Thymus (tissue), 11 donors: ENCODE data around the gene SERPINE3. TPM values are rescaled to one million over a fixed set of nuclear protein-coding genes. Genes with fewer than 3 reads are reported as not detected.

Experiments used
- DNase-seq, 9 donors: peaks; one replicate each; pipeline ENCODE4 v3.0.0-alpha.2; 2013; ENCODE audit warnings: low spot score in 9 of 9, low read depth in 6 of 9, missing footprints in 1 of 9
- H3K27ac ChIP-seq, 2 donors: one replicate each; pipeline ENCODE4 v1.5.1; 2013; ENCODE audit warnings: control low read depth in 1 of 2, low read depth in 1 of 2, low read length in 1 of 2, mild to moderate bottlenecking in 1 of 2, moderate library complexity in 1 of 2
- H3K27me3 ChIP-seq, 2 donors: one replicate each; pipeline ENCODE4 v1.5.1; 2013; ENCODE audit warnings: low read length in 1 of 2; ENCODE audit not compliant: control insufficient read depth in 2 of 2, insufficient read depth in 1 of 2
- H3K36me3 ChIP-seq, 2 donors: one replicate each; pipeline ENCODE4 v1.5.1; 2013; ENCODE audit warnings: low read length in 1 of 2, mild to moderate bottlenecking in 1 of 2, moderate library complexity in 1 of 2; ENCODE audit not compliant: control insufficient read depth in 2 of 2, insufficient read depth in 2 of 2
- H3K4me1 ChIP-seq, 2 donors: one replicate each; pipeline ENCODE4 v1.5.1; 2013; ENCODE audit warnings: low read length in 2 of 2; ENCODE audit not compliant: control insufficient read depth in 2 of 2, insufficient read depth in 2 of 2
- H3K4me3 ChIP-seq, 2 donors: one replicate each; pipeline ENCODE4 v1.5.1; 2013; ENCODE audit warnings: low read length in 2 of 2, control low read depth in 1 of 2, mild to moderate bottlenecking in 1 of 2
- H3K9me3 ChIP-seq, 2 donors: one replicate each; pipeline ENCODE4 v1.5.1; 2013; ENCODE audit warnings: low read length in 1 of 2, mild to moderate bottlenecking in 1 of 2; ENCODE audit not compliant: control insufficient read depth in 2 of 2, insufficient read depth in 1 of 2
- WGBS: extraction: QIAGEN DNeasy Blood & Tissue Kit; methylation state at CpG from one replicate; pipeline ENCODE4 v1.1.7; 2013; 5-methylcytosine and 5-hydroxymethylcytosine counted together
- polyA plus RNA-seq: library from polyadenylated mRNA; stranded (reverse); fragments of 200-250 nt; gene quantifications from one replicate; pipeline ENCODE4 v1.2.3, GENCODE V29; 2013
- total RNA-seq: library from RNA; stranded (reverse); fragments of 120-200 nt; gene quantifications from one replicate; pipeline ENCODE4 v1.2.4, GENCODE V29; 2013
- donor health status: healthy.

SERPINE3 gene
- total and polyA plus RNA-seq, 2 donors, result 0.05 to 0.16 TPM

- no peaks in the 10 kb centered on the region for H3K9me3 ChIP-seq
- no peaks in the 10 kb centered on the region for H3K27me3 ChIP-seq
- no peaks in the 10 kb centered on the region for H3K36me3 ChIP-seq
- peaks cover 16 to 32% of the 10 kb centered on the region in 2 donors for H3K4me1 ChIP-seq
- no peak for DNase-seq
- H3K27ac ChIP-seq, result no peak overlapping the region
- H3K4me3 ChIP-seq, result no peak overlapping the region
Measured at GRCh38 chr13:51333421-51333820, 6.1 kb upstream of the SERPINE3 start.

GRCh38 chr13:51333826-51334225 lies 5.7 kb upstream of the SERPINE3 start:
- DNase-seq, result no peak
- H3K27me3 ChIP-seq, result no peaks in the 10 kb centered on the region
- no peak overlapping the region for H3K4me3 ChIP-seq
- H3K27ac ChIP-seq, result no peak overlapping the region
- no peaks in the 10 kb centered on the region for H3K9me3 ChIP-seq
- H3K4me1 ChIP-seq, result peaks cover 16 to 32% of the 10 kb centered on the region in 2 donors
- H3K36me3 ChIP-seq, result no peaks in the 10 kb centered on the region

GRCh38 chr13:51336746-51337145 lies 2.7 kb upstream of the SERPINE3 start:
- H3K27ac ChIP-seq, result no peak overlapping the region
- H3K4me3 ChIP-seq, result no peak overlapping the region
- no peaks in the 10 kb centered on the region for H3K9me3 ChIP-seq
- DNase-seq, result no peak
- H3K4me1 ChIP-seq, result peaks cover under 1 to 10% of the 10 kb centered on the region in 2 donors
- H3K27me3 ChIP-seq, result no peaks in the 10 kb centered on the region
- 90% methylated on average over 5 of the region's 5 CpGs for WGBS
- no peaks in the 10 kb centered on the region for H3K36me3 ChIP-seq

- H3K9me3 ChIP-seq, result no peaks in the 10 kb centered on the region
- WGBS, result 87% methylated on average over 4 of the region's 4 CpGs
- H3K4me3 ChIP-seq, result no peak overlapping the region
- no peaks in the 10 kb centered on the region for H3K27me3 ChIP-seq
- H3K4me1 ChIP-seq, result no peaks in the 10 kb centered on the region
- no peaks in the 10 kb centered on the region for H3K36me3 ChIP-seq
- H3K27ac ChIP-seq, result no peak overlapping the region
- DNase-seq, result no peak
Measured at GRCh38 chr13:51339952-51340732, 651 bp downstream of the SERPINE3 start.

GRCh38 chr13:51341232-51341631 lies 1.7 kb downstream of the SERPINE3 start:
- no peak overlapping the region for H3K4me3 ChIP-seq
- no peak for DNase-seq
- no peaks in the 10 kb centered on the region for H3K27me3 ChIP-seq
- 92% methylated on average over 2 of the region's 2 CpGs for WGBS
- H3K4me1 ChIP-seq, result no peaks in the 10 kb centered on the region
- H3K36me3 ChIP-seq, result no peaks in the 10 kb centered on the region
- H3K27ac ChIP-seq, result no peak overlapping the region
- no peaks in the 10 kb centered on the region for H3K9me3 ChIP-seq

GRCh38 chr13:51341791-51342190 lies 2.3 kb downstream of the SERPINE3 start:
- 98% methylated on average over 4 of the region's 4 CpGs for WGBS
- no peaks in the 10 kb centered on the region for H3K9me3 ChIP-seq
- no peak overlapping the region for H3K4me3 ChIP-seq
- no peak for DNase-seq
- H3K27ac ChIP-seq, result no peak overlapping the region
- no peaks in the 10 kb centered on the region for H3K4me1 ChIP-seq
- no peaks in the 10 kb centered on the region for H3K27me3 ChIP-seq
- H3K36me3 ChIP-seq, result no peaks in the 10 kb centered on the region

GRCh38 chr13:51342706-51343105 lies 3.2 kb downstream of the SERPINE3 start:
- WGBS, result 82% methylated on average over 4 of the region's 4 CpGs

GRCh38 chr13:51343475-51343874 lies 4.0 kb downstream of the SERPINE3 start:
- WGBS, result 74% methylated on average over 5 of the region's 5 CpGs
- no peak for DNase-seq
- H3K9me3 ChIP-seq, result no peaks in the 10 kb centered on the region
- H3K27me3 ChIP-seq, result no peaks in the 10 kb centered on the region
- H3K27ac ChIP-seq, result no peak overlapping the region
- H3K4me3 ChIP-seq, result no peak overlapping the region
- no peaks in the 10 kb centered on the region for H3K4me1 ChIP-seq
- no peaks in the 10 kb centered on the region for H3K36me3 ChIP-seq

More at GRCh38 chr13:51342706-51343105, 3.2 kb downstream of the SERPINE3 start:
- Histone ChIP-seq H3K27ac (no peak overlapping the region), H3K36me3 (no peaks in the 10 kb centered on the region), H3K27me3 (no peaks in the 10 kb centered on the region), H3K4me3 (no peak overlapping the region), H3K4me1 (no peaks in the 10 kb centered on the region), H3K9me3 (no peaks in the 10 kb centered on the region)
- no peak for DNase-seq

- no peaks in the 10 kb centered on the region for H3K9me3 ChIP-seq
- no peaks in the 10 kb centered on the region for H3K4me1 ChIP-seq
- no peaks in the 10 kb centered on the region for H3K27me3 ChIP-seq
- H3K4me3 ChIP-seq, result no peak overlapping the region
- no peak overlapping the region for H3K27ac ChIP-seq
- no peak for DNase-seq
- WGBS, result 96% methylated on average over 2 of the region's 2 CpGs
- H3K36me3 ChIP-seq, result no peaks in the 10 kb centered on the region
Measured at GRCh38 chr13:51346397-51346796, 6.9 kb downstream of the SERPINE3 start.
